Breast epithelium (tissue), 3 donors: Measurements from ENCODE around the gene BRCC3.

ENCODE experiments used
- CTCF ChIP-seq, 3 donors: fragments of 450-650 bp; IDR thresholded peaks; one replicate each; pipeline ENCODE4 v1.5.1; 2016 to 2017; ENCODE audit warnings: antibody characterized with exemption in 3 of 3, mild to moderate bottlenecking in 3 of 3, moderate library complexity in 3 of 3
- POLR2A ChIP-seq: fragments of 450-650 bp; IDR thresholded peaks from one replicate; pipeline ENCODE4 v1.6.1; 2016; ENCODE audit warnings: antibody characterized with exemption, mild to moderate bottlenecking, moderate library complexity
- POLR2AphosphoS5 ChIP-seq, 3 donors: sonication (generic); formaldehyde crosslinking; IDR thresholded peaks; one replicate each; pipeline ENCODE4 v1.6.1; 2017; ENCODE audit warnings: antibody characterized with exemption in 3 of 3

GRCh38 chrX:155054255-155054654, 17.1 kb upstream of the BRCC3 start:
- TF ChIP-seq CTCF (IDR thresholded peaks at IDR 0.05), result no peak
- no peak for TF ChIP-seq POLR2A
- no peak for TF ChIP-seq POLR2AphosphoS5 (IDR thresholded peaks at IDR 0.05)
